GM23248 (cell line): ENCODE data around the gene TRIM54. TPM values are rescaled to one million over a fixed set of nuclear protein-coding genes. Genes with fewer than 3 reads are reported as not detected.

Experiments
- DNase-seq: peaks from one replicate; pipeline ENCODE4 v3.0.0-alpha.2; 2015
- H2AFZ ChIP-seq: fragments of 200-600 bp; sonication (generic); 2 replicates; pipeline ENCODE4 v1.6.1; 2016; ENCODE audit warnings: antibody characterized with exemption
- H3F3A ChIP-seq: fragments of 200-600 bp; sonication (generic); 2 replicates; pipeline ENCODE4 v1.6.1; 2016; ENCODE audit warnings: mild to moderate bottlenecking, antibody characterized with exemption, mixed run types; ENCODE audit not compliant: insufficient read depth
- H3K27ac ChIP-seq: fragments of 200-600 bp; sonication (generic); 2 replicates; pipeline ENCODE4 v1.5.1; 2016; ENCODE audit warnings: mild to moderate bottlenecking
- H3K27me3 ChIP-seq: fragments of 200-600 bp; sonication (generic); replicated peaks from 2 replicates; pipeline ENCODE4 v1.6.1; 2016; ENCODE audit warnings: mild to moderate bottlenecking; ENCODE audit not compliant: insufficient read depth
- H3K36me3 ChIP-seq: fragments of 200-600 bp; sonication (generic); 2 replicates; pipeline ENCODE4 v1.6.1; 2016; ENCODE audit warnings: low read depth, mild to moderate bottlenecking
- H3K4me1 ChIP-seq: fragments of 200-600 bp; sonication (generic); 2 replicates; pipeline ENCODE4 v1.6.1; 2016; ENCODE audit warnings: mild to moderate bottlenecking; ENCODE audit not compliant: insufficient read depth
- H3K4me2 ChIP-seq: fragments of 200-600 bp; sonication (generic); one replicate; pipeline ENCODE4 v1.6.1; 2016; ENCODE audit warnings: mild to moderate bottlenecking; ENCODE audit not compliant: unreplicated experiment
- H3K4me3 ChIP-seq: fragments of 200-600 bp; sonication (generic); 2 replicates; pipeline ENCODE4 v1.5.1; 2016; ENCODE audit warnings: mild to moderate bottlenecking
- H3K79me2 ChIP-seq: fragments of 200-600 bp; sonication (generic); 2 replicates; pipeline ENCODE4 v1.6.1; 2016; ENCODE audit warnings: mild to moderate bottlenecking; ENCODE audit not compliant: insufficient read depth
- H3K9ac ChIP-seq: fragments of 200-600 bp; sonication (generic); 2 replicates; pipeline ENCODE4 v1.6.1; 2016; ENCODE audit warnings: mild to moderate bottlenecking
- H3K9me2 ChIP-seq: fragments of 200-600 bp; sonication (generic); 2 replicates; pipeline ENCODE4 v1.6.1; 2016; ENCODE audit warnings: mixed run types, mild to moderate bottlenecking, moderate library complexity; ENCODE audit not compliant: insufficient read depth
- H3K9me3 ChIP-seq: fragments of 200-600 bp; sonication (generic); one replicate; pipeline ENCODE4 v1.6.1; 2017; ENCODE audit warnings: low read depth
- H4K20me1 ChIP-seq: fragments of 200-600 bp; sonication (generic); 2 replicates; pipeline ENCODE4 v1.6.0; 2016; ENCODE audit not compliant: insufficient read depth
- EZH2 ChIP-seq: fragments of 200-600 bp; sonication (generic); IDR thresholded peaks from 2 replicates; pipeline ENCODE4 v1.6.1; 2018; ENCODE audit warnings: antibody characterized with exemption, mild to moderate bottlenecking; ENCODE audit not compliant: insufficient read depth, poor library complexity, severe bottlenecking
- EZH2phosphoT487 ChIP-seq: fragments of 200-600 bp; sonication (generic); IDR thresholded peaks from 2 replicates; pipeline ENCODE4 v1.6.1; 2018; ENCODE audit warnings: antibody characterized with exemption, moderate library complexity, mild to moderate bottlenecking, low read depth; ENCODE audit not compliant: insufficient read depth
- WGBS, 2 experiments: methylation state at CpG; one replicate each; pipeline ENCODE4 v1.1.6; 2015 to 2017; ENCODE audit warnings: low lambda C conversion rate in 2 of 2, low coverage in 1 of 2; ENCODE audit errors: missing lambda C conversion rate in 2 of 2; 5-methylcytosine and 5-hydroxymethylcytosine counted together
- in situ Hi-C: fragments of 300-500 bp; cut with MboI; formaldehyde crosslinking; loops from 2 replicates; pipeline ENCODE4 v1.15.0; 2020
- polyA plus RNA-seq: library from polyadenylated mRNA; unstranded; fragments of >200 nt; fragmentation: Nextera tagmentation; extraction: Ambion mirVana; gene quantifications from 2 replicates; pipeline ENCODE4 v1.2.1, GENCODE V29; 2016
- total RNA-seq: library from RNA; depleted of rRNA; stranded (reverse); fragments of >200 nt; shearing (Covaris generic); gene quantifications from 2 replicates; pipeline ENCODE4 v1.2.3, GENCODE V29; 2014

The TRIM54 gene
- total and polyA plus RNA-seq, 2 experiments from 2014 or later, result not detected

DNA sequence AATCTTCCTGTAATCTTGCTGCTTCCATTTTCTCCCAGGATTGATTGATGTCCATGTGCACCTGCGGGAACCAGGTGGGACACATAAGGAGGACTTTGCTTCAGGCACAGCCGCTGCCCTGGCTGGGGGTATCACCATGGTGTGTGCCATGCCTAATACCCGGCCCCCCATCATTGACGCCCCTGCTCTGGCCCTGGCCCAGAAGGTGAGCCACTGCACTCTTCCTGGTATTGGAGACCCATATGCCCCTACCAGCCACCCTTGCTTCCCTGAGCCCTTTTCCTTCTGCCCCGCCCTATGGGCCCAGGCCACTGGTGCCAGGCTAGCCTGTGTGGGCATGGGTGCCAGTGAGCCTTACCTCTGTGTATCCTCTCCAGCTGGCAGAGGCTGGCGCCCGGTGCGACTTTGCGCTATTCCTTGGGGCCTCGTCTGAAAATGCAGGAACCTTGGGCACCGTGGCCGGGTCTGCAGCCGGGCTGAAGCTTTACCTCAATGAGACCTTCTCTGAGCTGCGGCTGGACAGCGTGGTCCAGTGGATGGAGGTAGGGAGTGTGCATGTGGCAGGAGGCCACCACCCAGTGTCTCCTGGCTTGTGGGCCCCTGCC, 44.8 kb upstream of the TRIM54 start:
- DNase-seq, result no peak
- Histone ChIP-seq H2AFZ (no peak overlapping the region), H3K4me2 (no peak overlapping the region), H3K9me3 (no peaks in the 10 kb centered on the region), H3K4me1 (no peaks in the 10 kb centered on the region), H3K36me3 (peaks cover 21% of the 10 kb centered on the region; the same call in 1 of the 2 replicates), H3K79me2 (no peaks in the 10 kb centered on the region), H3K4me3 (no peak overlapping the region), H3K27ac (no peak overlapping the region), H4K20me1 (no peaks in the 10 kb centered on the region), H3F3A (no peaks in the 10 kb centered on the region), H3K9me2 (no peaks in the 10 kb centered on the region), H3K27me3 (no peaks in the 10 kb centered on the region), H3K9ac (no peak overlapping the region)
- 97% methylated on average over 15 of the region's 15 CpGs for WGBS, 2 experiments
- in situ Hi-C loops, result no loop called here
- TF ChIP-seq EZH2phosphoT487 (no peak), EZH2 (no peak)

DNA sequence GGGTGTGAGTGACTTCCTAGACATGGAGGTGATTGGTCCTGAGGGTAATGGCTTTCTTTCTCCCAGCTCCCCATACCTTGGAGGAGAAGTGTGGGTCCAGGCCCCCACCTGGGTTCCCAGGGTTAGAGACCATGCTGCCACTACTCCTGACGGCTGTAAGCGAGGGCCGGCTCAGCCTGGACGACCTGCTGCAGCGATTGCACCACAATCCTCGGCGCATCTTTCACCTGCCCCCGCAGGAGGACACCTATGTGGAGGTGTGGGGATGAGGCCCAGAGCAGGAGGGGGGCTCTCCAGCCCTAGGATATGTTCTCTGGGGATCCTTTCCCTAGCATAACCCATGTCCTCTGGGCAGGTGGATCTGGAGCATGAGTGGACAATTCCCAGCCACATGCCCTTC, 43.3 kb upstream of the TRIM54 start:
- Histone ChIP-seq H3K79me2 (no peaks in the 10 kb centered on the region), H3K9me3 (no peaks in the 10 kb centered on the region), H3K9me2 (no peaks in the 10 kb centered on the region), H3K4me3 (no peak overlapping the region), H3K27ac (no peak overlapping the region), H4K20me1 (no peaks in the 10 kb centered on the region), H3K9ac (no peak overlapping the region), H3K27me3 (no peaks in the 10 kb centered on the region), H2AFZ (no peak overlapping the region), H3K4me2 (no peak overlapping the region), H3F3A (no peaks in the 10 kb centered on the region), H3K36me3 (peaks cover 13% of the 10 kb centered on the region; the same call in 1 of the 2 replicates), H3K4me1 (no peaks in the 10 kb centered on the region)
- no peak for DNase-seq
- WGBS, 2 experiments, result 99 to 100% methylated on average over 5 to 8 of the region's 8 CpGs
- in situ Hi-C loops, result no loop called here
- TF ChIP-seq EZH2, result no peak
- no peak for TF ChIP-seq EZH2phosphoT487

DNA sequence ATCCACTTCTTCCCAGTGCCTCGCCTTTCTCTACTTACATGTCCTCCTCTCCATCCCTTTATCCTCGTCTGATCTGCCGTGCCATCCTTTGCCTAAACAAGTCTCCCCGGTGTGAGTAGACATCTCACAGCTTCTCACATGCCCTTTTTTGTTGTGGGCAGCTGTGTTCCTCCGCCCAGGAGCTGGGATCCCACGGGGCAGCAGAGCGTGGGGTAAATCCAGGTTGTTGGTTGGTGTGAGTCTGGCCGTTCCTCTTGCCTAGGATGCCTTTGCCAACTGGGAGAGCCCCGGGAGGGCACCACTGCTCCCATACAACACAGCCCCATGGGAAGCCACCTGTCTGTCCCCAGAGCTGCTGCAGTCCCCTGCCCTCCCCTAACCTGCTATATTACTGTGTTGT, 41.8 kb upstream of the TRIM54 start:
- H3K9ac ChIP-seq, result no peak overlapping the region
- no peaks in the 10 kb centered on the region for H3K4me1 ChIP-seq
- no peaks in the 10 kb centered on the region for H4K20me1 ChIP-seq
- H3K79me2 ChIP-seq, result no peaks in the 10 kb centered on the region
- H3K27me3 ChIP-seq, result no peaks in the 10 kb centered on the region
- no peak overlapping the region for H2AFZ ChIP-seq
- DNase-seq, result no peak
- no peak overlapping the region for H3K4me3 ChIP-seq
- in situ Hi-C loops, result no loop called here
- H3K9me3 ChIP-seq, result no peaks in the 10 kb centered on the region
- no peak for TF ChIP-seq EZH2phosphoT487
- no peak for TF ChIP-seq EZH2
- H3F3A ChIP-seq, result peaks cover under 1% of the 10 kb centered on the region; the same call in 1 of the 2 replicates
- WGBS, 2 experiments, result 87 to 94% methylated on average over 9 of the region's 9 CpGs
- H3K9me2 ChIP-seq, result no peaks in the 10 kb centered on the region
- peaks cover 6% of the 10 kb centered on the region; the same call in 1 of the 2 replicates for H3K36me3 ChIP-seq
- no peak overlapping the region for H3K4me2 ChIP-seq
- H3K27ac ChIP-seq, result no peak overlapping the region

DNA sequence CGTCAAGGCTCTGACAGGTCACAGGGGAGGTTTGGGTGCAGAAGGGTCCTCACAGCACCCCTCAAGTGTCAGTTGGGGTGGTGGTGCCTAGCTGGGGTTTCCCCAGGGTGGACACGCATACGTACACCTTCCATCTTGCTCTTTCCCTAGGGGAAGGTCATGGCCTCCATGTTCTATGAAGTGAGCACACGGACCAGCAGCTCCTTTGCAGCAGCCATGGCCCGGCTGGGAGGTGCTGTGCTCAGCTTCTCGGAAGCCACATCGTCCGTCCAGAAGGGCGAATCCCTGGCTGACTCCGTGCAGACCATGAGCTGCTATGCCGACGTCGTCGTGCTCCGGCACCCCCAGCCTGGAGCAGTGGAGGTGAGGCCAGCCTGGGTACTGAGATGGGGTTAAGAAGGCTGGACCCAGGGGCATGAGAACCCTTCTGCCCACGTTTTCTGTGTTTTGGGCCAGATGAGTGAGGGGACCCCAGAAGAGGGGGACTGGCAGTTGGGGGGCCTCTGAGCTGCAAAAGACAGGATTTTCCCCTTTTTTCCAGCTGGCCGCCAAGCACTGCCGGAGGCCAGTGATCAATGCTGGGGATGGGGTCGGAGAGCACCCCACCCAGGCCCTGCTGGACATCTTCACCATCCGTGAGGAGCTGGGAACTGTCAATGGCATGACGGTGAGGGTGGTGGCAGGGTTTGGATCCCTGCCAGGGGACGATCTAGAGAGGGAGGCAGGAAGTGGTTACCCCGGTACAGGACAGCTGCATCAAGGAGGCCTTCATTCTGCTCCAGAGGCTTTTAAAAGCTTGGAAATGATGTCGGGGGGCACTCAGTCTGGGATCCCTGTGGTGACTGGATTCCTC, 40.2 kb upstream of the TRIM54 start:
- no peak for DNase-seq
- Histone ChIP-seq H3K9ac (no peak overlapping the region), H2AFZ (no peak overlapping the region), H3K27ac (no peak overlapping the region), H3K4me2 (no peak overlapping the region), H3K9me2 (no peaks in the 10 kb centered on the region), H3K4me1 (no peaks in the 10 kb centered on the region), H3K36me3 (peaks cover 6% of the 10 kb centered on the region; the same call in 1 of the 2 replicates), H3K9me3 (no peaks in the 10 kb centered on the region), H3K27me3 (no peaks in the 10 kb centered on the region), H3F3A (peaks cover 4% of the 10 kb centered on the region; the same call in 1 of the 2 replicates), H3K79me2 (no peaks in the 10 kb centered on the region), H4K20me1 (no peaks in the 10 kb centered on the region), H3K4me3 (no peak overlapping the region)
- no peak for TF ChIP-seq EZH2
- in situ Hi-C loops, result no loop called here
- 93 to 96% methylated on average over 22 to 24 of the region's 24 CpGs for WGBS, 2 experiments
